Right renal pelvis (tissue), 4 donors: ENCODE data around the gene KSR1. TPM values are rescaled to one million over a fixed set of nuclear protein-coding genes. Genes with fewer than 3 reads are reported as not detected.

ENCODE experiments used
- DNase-seq, 4 donors: peaks; one replicate each; pipeline ENCODE4 v3.0.0-alpha.2; 2013; ENCODE audit warnings: low read depth in 4 of 4, low spot score in 3 of 4, missing footprints in 1 of 4
- polyA plus RNA-seq, 4 donors: library from polyadenylated mRNA; unstranded; fragments of 120-200 nt; gene quantifications; one replicate each; pipeline ENCODE4 v1.2.1, GENCODE V29; 2013; ENCODE audit not compliant: insufficient read length in 4 of 4

KSR1 gene
- polyA plus RNA-seq, 4 donors, result 41.7 to 54.6 (median 48.1) TPM

DNA sequence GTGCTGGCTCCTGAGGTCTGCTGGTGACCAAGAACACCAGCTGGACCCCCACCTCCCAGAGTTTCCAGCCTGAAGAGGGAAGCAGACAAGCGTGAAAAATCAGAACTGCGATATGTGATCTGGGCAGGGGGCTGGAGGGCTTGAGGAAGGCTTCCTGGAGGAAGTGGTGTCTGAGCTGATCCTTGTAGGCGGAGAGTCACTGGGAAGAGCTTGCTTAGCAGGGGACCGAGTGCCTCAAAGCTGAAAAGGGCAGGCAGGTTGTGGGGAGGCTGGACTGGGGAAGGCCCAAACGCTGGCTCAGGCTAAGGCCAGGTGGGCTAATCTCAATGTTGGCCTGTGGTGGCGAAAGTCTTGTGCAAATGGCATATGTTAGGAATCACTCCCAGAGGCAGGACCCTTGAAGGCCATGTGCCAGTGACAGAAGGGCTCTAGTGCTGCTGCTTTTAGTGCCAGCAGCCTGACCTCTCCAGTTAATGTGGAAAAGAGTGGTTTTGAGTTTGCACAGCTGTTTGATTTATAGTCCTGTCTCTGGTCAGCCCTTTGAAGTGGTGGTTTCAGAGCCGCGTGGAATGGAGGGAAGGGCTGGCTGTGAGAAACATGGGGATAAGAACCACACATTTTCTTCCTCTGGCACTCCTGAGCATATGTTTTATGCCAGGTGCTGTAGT lies 89.4 kb downstream of the KSR1 start:
- no peak for DNase-seq

DNA sequence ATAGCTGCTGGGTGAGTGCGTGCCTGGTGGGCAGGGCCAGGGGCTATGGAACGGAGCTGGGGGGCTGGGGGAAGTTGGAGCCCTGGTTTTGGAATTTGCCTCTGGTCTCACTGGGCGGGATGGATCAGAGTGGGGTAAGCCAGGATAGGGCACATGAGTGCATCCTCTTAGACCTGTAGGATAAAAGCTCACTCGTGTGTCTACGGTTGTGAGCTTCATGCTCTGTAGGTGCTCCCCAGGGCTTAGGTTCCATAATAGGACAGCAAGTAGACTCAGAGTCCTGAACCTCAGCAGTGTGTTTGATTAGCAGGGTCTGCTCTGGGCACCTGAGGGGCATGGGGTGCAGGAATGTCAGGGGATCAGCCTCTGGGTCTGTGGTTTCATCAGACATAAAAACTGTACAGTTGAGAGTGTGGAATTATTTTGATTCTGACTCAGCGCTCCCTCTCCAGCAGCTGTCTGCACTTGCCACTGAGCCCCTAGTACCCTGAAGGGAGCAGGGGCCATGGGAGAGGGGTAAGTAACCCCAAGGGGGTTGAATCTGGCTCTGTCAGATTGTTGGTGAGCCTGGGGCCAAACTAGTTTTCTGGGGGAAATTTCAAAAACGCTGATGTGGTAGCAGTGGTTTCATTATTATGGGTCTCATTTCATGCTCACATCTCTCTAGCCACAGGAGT lies 90.5 kb downstream of the KSR1 start:
- DNase-seq, result no peak

DNA sequence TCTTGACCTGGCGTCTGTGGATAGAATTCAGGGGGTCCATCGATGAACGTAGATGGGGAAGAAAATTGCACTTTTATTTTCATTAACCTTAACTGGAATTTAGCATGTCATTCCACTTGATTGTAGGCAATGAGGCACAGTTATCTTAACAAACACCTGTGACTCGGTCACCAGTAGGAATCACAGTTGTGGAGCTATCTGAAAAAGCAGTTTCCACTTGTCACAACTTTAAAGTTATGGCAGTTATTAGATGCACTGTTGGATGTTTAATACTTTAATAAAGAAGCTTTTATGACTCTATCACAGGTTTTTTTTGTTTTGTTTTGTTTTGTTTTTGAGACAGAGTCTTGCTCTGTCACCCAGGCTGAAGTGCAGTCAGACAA lies 91.0 kb downstream of the KSR1 start:
- DNase-seq, result no peak

DNA sequence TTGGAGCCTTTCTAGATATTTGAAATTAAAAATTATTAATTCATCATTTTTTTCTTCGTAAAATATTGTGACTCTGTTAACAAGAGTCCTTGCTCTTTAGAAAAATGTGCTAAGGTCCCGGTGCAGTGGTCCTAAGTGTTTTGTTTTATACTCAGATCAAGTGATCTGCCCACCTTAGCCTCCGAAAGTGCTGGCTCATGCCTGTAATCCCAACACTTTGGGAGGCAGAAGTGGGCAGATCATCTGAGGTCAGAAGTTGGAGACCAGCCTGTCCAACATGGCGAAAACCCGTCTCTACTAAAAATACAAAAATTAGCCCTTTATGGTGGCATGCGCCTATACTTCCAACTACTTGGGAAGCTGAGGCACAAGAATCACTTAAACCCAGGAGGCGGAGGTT lies 92.1 kb downstream of the KSR1 start:
- no peak for DNase-seq

DNA sequence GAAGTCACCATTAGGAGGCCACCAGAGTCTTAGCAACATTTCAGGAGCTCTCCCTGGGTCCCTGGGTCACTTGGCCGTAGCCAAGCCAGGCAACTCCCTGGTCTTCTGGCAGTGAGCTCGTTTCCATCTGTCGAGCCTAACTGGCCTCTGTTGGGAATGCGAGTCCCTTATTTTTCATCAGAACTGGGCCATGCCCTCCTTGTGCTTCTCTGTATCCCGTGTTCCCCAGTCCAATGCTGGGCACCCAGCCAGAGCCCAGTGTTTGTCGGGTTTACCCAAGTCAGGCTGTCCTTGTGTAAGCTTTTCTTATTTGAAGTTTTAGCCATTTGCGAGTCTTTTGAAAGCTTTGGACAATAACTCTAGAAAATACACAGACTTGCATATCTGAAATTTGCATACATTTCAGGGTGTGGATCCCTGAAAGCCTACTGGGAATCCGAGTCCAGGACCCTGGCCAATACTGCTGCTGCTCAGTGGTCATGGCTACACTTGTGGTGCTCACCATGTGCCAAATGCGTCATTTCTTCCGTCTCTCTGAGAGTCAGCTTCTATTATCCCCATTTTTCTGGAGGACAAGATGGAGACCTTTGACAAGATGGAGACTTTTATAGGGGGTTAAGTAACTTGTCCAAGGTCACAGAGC lies 93.1 kb downstream of the KSR1 start:
- no peak for DNase-seq

DNA sequence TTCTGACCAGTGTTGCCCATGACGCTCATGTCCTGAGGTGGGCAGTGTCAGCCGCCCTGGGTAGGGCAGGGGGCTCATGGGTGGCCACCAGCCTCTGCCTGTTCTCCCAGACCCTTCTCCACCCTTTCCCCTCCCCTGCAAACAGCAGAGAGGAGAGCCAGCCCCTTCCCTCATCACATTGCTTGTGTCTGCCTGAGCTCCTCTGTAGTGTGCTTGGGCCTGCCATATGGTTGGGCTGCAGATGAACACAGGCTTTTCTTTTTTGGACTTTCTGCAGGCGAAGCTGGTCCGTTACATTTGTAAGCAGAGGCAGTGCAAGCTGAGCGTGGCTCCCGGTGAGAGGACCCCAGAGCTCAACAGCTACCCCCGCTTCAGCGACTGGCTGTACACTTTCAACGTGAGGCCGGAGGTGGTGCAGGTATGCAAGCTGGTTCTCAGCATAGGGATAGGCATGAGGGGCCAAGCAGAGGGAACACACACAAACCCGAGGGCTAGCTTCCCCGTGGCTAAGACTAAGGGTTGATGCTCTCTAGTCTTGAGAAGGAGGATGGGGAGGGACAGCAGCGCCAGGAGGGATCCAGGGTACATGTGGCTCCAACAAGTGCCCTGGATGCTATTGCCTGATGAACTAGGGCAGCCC lies 94.2 kb downstream of the KSR1 start:
- DNase-seq, result no peak

DNA sequence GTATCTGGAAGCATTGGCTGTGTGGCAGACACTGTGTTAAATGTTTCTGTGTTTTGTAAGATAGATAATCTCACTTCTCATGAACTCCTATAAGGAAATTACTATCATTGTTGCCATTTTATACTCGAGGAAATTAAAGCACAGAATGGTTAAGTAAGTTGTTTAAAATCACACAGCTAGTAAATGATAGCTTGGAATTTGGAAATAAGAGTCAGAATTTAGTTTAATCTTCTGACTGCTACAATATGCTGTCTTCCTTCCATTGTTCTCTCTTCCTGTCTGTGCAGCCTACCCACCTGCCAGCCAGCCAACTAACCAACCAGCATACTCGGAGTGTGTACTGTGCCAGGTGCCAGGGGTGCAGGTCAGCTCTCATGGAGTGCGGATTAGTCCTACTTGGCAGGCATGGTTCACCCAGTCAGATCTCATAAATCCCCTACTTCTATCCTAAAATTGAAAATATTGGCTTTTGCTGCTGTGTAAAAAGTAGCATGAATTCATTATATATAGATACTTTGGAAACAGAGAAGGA lies 94.8 kb downstream of the KSR1 start:
- no peak for DNase-seq

DNA sequence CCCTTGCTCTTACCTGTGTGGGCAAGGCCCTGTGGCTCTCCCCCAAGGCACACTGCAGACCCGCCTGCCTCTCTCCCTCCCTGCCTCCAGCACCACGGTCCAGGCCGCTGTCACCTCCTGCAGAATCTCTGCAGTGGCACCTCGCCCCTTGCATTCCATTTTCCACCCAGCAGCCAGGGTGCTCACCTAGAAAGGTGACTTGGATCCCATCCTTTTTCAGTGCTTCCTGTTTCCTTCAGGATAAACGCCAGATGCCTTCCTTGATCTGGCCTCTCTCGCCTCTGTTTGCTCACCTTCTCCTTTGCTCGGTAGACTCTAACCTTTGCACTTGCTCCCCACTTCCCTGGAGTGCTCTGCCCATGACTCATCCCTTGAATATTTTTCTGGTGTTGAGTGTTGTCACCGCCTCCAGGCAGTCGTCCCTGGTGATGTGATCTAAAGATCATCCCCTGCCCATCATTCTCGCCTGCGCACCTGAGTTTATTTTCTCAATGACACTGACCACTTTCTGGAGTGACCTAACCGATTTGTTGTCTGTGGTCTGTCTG lies 95.5 kb downstream of the KSR1 start:
- DNase-seq, result no peak

DNA sequence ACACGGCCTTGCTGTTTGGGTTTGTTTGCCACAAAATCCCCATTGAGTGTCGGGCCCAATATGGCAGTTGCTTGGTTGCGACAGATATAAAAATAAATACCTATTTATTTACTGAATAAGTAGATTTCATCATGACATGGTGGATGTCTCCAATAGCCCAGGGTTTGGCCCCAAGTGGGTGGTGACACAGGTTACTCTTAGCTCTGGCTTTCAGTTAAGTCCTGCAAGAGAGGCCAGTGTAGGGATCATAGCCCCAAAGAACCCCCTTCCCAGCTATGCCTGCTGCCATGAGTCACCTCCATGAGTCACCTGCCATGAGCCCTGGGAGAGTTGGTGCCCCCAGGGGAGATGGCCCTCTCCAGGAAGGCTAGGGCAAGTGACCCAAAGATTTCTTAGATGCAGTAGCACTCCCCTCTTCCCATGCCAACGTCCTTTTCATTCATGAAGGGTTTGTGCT lies 96.1 kb downstream of the KSR1 start:
- no peak for DNase-seq

DNA sequence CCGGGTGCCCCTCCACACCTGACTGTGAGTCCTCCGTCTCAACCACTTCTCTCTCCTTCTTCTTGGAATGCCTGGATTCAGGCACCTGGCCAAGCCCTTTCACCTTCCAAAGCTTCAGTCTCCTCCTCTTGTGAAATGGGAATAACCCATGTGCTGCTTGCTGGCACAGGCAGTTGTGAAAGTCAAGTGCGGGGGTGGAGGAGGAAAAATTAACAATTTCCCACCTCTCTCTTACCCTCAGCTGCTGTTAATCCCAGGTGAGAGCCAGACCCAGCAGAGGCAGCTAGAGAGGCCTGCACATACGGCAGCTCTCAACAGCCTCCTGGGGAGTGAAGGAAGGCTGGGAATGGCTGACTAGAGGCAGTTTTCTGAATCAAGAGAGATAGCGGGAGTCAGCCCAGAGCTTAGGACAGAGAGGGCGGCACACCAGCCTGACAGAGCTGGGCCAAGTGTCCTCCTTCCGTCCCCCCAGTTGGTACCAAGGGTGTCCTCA lies 96.8 kb downstream of the KSR1 start:
- no peak for DNase-seq

DNA sequence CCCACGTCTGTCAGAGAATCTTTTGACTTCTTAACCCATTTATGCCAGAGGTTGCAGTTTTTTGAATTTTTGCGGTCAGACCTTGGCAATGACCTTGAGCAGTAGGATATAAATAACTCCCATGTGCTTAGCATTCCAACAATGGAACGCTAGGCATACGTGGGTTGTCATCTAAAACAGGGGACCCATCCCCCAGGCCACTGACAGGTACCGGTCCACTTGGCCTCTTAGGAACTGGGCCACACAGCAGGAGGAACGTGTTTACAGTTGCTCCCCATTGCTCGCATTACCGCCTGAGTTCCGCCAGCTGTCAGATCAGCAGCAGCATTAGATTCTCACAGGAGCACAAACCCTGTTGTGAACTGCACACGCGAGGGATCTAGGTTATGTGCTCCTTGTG lies 97.9 kb downstream of the KSR1 start:
- no peak for DNase-seq

DNA sequence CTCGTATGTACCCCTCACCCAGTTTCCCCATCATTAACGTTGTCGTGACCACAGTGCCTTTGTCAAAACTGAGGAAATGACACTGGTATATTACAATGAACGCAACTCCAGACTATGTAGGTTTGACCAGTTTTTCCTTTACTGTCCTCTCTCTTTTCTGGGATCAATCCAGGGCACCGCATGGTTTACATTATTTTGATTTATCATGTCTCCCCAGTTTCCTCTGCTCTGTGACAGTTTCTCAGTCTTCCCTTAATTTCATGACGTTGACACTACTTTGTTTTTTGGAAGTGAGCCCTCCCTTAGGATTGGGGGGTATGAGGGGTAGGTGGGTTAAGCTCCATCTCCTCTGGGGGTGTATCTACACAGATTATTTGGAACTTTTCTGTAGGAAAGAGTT lies 98.7 kb downstream of the KSR1 start:
- no peak for DNase-seq

DNA sequence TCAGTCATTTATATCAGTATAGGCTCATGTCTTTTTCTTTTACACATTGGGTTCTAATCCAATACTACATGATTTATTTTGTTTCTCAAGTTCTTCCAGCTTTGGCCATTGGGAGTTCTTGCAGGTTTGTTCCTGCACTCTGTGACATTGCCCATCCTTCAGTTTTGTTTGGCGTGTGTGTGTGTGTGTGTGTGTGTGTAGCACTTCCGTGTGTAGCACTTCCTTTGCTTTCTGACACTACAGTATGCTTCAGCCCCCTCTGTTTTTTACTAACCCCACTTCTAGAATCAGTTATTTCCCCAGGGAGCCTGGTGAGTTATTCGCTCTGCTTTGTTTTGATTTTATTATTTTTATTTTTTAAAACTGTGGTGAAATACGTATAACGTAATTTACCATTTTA lies 99.1 kb downstream of the KSR1 start:
- no peak for DNase-seq

DNA sequence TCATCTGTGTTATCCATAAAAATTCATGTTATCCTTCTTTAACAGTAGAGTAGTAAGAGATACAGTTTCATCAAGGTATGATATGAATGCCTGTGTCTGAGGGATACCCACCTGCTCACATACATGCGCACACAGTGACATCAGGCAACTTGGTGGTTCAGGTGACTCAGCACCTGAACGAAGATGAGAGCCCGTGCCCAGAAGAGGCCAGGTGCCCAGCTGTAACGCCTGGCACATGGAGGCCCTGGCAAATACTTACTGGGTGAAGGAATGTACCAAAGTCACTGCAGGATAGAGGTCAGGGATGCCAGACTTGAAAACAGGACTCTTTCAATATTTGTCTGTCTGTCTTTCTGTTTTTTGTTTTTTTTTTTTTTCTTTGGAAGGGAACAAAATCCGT lies 102.1 kb downstream of the KSR1 start:
- no peak for DNase-seq

DNA sequence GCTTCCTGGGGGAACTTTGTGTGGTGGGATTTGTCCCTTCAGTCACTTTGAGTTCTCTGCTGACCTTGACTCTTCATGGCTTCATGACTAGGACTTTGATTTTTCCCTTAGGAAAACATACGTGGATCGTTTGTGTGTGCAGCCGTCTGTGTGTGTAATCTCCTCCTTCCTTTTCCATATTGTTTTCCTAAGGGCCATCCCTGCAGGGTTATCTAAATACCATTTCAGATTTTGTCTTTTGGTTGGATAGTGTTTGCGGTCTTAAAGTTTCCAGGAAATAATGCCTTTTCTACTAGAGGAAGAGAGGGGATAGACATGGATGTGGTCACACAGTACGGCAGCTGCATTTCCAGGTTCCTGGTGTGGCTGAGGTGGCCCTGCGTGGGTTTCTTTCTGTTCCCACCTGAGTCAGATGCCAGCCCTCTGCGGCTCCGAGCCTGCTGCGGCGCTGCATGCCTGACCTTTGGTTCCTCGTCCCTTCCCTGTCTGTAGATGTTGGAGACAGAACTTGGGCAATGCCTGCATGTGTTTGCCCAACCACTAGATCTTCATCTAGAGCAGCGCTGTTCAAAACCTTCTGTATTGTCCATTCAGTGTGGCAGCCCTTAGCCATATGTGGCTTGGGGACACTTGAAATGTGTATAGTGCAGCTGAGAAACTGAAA lies 102.7 kb downstream of the KSR1 start:
- no peak for DNase-seq

DNA sequence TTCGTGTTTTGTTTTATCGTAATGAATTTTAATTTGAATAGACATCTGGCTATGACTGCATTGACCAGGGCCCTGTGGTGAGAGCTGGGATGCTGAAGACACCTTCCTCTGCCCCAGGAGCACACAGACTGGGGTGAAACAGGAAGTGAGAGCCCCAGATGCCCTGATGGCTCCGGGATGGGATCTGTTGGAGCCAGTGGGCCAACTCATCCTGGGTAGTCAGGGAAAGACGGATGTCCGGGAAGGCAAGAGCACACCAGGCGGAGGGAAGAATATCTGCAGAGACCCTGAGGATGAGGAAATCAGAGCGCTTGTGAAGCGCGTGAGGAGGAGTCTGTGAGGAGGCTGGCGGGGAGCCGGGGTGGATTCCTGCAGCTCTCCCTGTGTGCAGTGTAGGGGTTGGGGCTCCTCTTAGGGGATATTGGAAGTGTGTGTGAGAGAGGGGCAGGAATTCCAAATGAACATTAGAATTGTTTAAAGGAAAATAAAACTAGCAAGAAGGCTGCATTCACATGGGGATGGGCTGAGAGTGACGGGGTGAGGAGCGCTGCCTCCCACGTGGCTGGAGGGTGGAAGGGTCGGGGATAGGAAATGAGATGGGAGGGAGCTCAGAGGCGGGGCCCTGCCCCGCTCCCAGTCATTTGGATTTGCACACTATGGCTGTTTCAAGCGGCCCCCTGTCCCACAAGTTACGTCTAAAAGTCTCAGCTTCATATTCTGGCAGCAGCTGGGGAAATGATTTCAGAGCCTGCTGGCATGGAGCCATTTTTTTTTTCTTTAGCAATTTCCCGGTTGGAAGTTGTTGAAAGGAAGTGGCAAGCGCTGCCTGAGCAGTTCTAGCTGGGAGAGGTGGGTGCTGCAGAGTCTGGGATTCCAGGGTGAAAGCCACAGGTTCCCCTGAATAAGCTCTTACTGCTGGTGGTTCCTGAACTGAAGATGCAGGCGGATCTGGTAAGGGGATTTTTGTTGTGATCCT lies 103.5 kb downstream of the KSR1 start:
- peak; percentile 76 to 86 (median 79) for DNase-seq

DNA sequence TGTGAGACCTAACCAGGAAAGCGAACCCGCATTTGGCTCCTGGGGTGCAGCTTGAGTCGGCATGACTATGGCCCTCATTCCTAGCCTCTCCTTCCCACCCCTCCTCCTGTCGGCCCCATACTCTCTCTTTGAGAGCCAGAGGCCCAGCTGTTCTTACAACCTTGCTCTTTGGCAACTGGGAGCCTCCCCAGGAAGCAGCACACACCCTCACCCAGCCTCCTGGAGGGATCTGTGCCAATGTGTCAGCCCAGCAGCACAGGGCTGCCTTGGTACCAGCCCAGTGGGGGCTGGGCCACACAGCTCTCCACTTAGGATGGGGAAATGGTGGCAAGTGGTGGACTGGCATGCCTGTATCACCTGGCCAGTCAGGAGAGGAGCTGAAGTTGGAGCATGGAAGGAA lies 104.4 kb downstream of the KSR1 start:
- DNase-seq, result no peak

DNA sequence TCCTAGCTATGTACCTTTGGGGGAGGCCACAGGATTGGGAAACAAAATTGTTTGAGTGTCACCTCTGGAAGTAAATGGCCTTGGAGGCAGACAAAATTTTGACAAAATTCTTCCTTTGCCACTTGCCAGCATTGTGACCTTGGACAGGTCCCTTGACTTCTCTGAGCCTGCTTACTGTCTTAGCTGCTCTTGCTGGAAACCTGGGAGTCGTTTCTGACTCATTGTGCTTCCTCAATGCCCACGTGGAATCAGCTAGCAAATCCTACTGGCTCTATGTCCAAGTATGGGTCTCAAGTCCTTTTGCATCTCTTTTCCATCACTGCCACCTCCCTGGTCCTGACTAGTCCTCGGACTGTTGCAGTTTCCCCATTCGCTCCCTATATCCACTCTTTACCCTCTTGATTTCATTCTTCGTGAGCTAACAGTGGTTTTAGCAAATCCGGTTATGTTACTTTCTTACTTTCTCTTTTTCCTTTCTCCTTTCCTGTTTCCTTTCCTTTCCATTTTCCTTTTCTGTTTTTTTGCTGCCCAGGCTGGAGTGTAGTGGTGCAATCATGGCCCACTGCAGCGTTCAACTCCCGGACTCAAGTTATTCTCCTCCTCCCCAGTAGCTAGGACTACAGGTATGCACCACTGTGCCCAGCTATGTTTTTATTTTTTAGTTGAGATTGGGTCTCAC lies 106.7 kb downstream of the KSR1 start:
- no peak for DNase-seq

DNA sequence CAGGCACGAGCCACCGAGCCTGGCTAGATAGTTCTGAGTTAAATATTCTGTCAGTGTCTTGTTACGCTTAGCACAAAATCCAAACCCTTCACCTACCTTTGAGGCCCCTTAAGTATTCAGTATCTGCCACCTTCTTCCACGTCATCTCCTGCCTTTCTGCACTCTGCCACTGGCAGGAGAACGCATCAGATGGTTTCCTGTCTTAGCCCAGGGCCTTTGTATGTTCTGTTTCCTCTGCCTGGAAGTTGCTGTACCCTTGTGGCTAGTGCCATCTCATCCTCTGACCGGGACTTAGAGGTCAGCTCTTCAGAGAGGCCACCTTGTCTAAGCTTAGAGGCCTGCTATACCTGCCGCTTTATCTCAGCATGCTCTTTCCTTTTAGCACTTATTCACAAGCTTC lies 107.3 kb downstream of the KSR1 start:
- DNase-seq, result no peak
